Mucosa of rectum (tissue), 2 donors: ENCODE measurements around the gene PLXNA4.

Source experiments
- H3K27ac ChIP-seq, 2 donors: one replicate each; pipeline ENCODE4 v1.7.0; 2013; ENCODE audit warnings: inconsistent platforms in 2 of 2, low read depth in 2 of 2, low read length in 2 of 2
- H3K27me3 ChIP-seq, 2 donors: one replicate each; pipeline ENCODE4 v1.7.0; 2013; ENCODE audit warnings: low read length in 2 of 2; ENCODE audit not compliant: control insufficient read depth in 2 of 2, insufficient read depth in 2 of 2
- H3K36me3 ChIP-seq, 2 donors: one replicate each; pipeline ENCODE4 v1.7.0; 2013; ENCODE audit warnings: low read length in 2 of 2; ENCODE audit not compliant: control insufficient read depth in 2 of 2, insufficient read depth in 2 of 2
- H3K4me1 ChIP-seq, 2 donors: one replicate each; pipeline ENCODE4 v1.7.0; 2013; ENCODE audit warnings: low read length in 2 of 2, mild to moderate bottlenecking in 1 of 2; ENCODE audit not compliant: control insufficient read depth in 2 of 2, insufficient read depth in 2 of 2
- H3K4me3 ChIP-seq, 2 donors: one replicate each; pipeline ENCODE4 v1.7.0; 2013; ENCODE audit warnings: low read length in 2 of 2
- H3K9ac ChIP-seq, 2 donors: one replicate each; pipeline ENCODE4 v1.7.0; 2013; ENCODE audit warnings: low read length in 2 of 2, low read depth in 1 of 2, mild to moderate bottlenecking in 1 of 2
- H3K9me3 ChIP-seq, 2 donors: one replicate each; pipeline ENCODE4 v1.7.0; 2013; ENCODE audit warnings: low read length in 2 of 2; ENCODE audit not compliant: control insufficient read depth in 2 of 2
- donor health status: healthy.
- donor health status: Normal muscosa, but diverticular disease.

PLXNA4 gene

DNA sequence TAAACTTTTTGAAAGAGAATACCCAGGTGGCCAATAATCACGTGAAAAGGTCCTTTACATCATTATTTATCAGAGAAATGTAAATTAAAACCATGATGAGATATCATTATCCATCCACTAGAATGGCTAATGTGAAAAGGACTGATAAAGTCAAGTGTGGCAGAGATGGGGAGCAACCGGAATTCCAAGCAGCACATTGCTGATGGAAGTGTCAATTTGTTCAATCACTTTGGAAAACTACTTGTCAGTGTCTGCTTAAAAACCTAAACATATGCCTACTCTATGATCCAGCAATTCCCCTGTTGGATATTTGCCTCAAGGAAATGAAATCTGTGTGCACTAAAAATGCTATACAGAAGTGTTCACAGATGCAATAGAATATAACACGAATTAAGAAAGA, 465.6 kb downstream of the PLXNA4 start:
- Histone ChIP-seq H3K9ac (no peak overlapping the region), H3K27ac (no peak overlapping the region), H3K36me3 (no peaks in the 10 kb centered on the region), H3K4me3 (no peak overlapping the region), H3K4me1 (no peaks in the 10 kb centered on the region), H3K9me3 (no peaks in the 10 kb centered on the region), H3K27me3 (peaks cover 0 to 2% of the 10 kb centered on the region in 2 donors)

GRCh38 chr7:132109769-132110168, 466.5 kb downstream of the PLXNA4 start:
- Histone ChIP-seq H3K36me3 (no peaks in the 10 kb centered on the region), H3K27me3 (peaks cover 0 to 2% of the 10 kb centered on the region in 2 donors), H3K4me3 (no peak overlapping the region), H3K9me3 (no peaks in the 10 kb centered on the region), H3K4me1 (no peaks in the 10 kb centered on the region), H3K27ac (no peak overlapping the region), H3K9ac (no peak overlapping the region)

DNA sequence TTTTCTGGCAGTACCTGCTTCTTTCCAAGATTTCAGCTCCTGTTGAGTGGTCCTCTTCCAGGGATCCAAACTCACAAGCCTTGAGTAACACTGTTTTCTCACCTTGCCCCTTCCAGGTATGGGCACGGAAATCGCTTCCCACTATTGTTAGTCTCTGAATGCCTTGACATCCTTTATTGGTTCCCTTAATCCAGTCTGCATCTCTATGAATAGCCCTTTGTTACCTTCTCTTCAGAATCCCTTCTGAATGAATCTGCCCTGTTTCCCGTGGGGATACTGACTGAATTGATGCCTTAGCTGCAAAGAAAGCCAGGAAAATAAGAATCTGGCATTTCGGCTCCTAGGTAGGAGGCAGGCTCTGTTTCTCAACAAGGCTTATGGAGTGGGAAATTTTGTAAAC, 467.7 kb downstream of the PLXNA4 start:
- Histone ChIP-seq H3K27ac (no peak overlapping the region), H3K27me3 (peaks cover 0 to 2% of the 10 kb centered on the region in 2 donors), H3K36me3 (no peaks in the 10 kb centered on the region), H3K9ac (no peak overlapping the region), H3K4me1 (peaks cover 6% of the 10 kb centered on the region in 2 donors), H3K4me3 (no peak overlapping the region), H3K9me3 (no peaks in the 10 kb centered on the region)

GRCh38 chr7:132106491-132106890, 469.8 kb downstream of the PLXNA4 start:
- no peak overlapping the region for H3K9ac ChIP-seq
- no peaks in the 10 kb centered on the region for H3K36me3 ChIP-seq
- H3K4me1 ChIP-seq: peaks cover 6 to 13% of the 10 kb centered on the region in 2 donors
- no peaks in the 10 kb centered on the region for H3K9me3 ChIP-seq
- H3K27ac ChIP-seq: no peak overlapping the region
- no peak overlapping the region for H3K4me3 ChIP-seq
- peaks cover 0 to 2% of the 10 kb centered on the region in 2 donors for H3K27me3 ChIP-seq

DNA sequence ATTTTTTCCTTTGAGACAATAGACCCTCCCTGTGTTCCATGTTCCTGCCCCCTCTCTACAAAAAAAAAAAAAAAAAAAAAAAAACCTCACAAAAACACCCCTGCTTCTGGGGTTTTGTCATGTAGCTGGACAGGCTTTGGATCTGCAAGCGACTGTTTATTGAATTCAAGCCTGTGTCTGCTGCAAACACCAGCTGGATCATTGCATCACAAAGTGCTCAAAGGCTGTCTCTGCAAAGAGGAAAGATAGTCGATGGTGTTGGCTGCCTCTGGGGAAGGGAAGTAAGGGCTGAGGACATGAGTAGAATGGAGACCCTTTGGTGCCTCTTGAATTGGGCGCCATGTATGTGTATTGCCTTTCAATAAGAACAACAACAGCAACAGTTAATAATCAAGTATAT, 471.2 kb downstream of the PLXNA4 start:
- no peak overlapping the region for H3K4me3 ChIP-seq
- H3K27me3 ChIP-seq: peaks cover 0 to 2% of the 10 kb centered on the region in 2 donors
- no peak overlapping the region for H3K9ac ChIP-seq
- H3K9me3 ChIP-seq: no peaks in the 10 kb centered on the region
- H3K4me1 ChIP-seq: peaks cover 6 to 13% of the 10 kb centered on the region in 2 donors
- H3K27ac ChIP-seq: no peak overlapping the region
- no peaks in the 10 kb centered on the region for H3K36me3 ChIP-seq

DNA sequence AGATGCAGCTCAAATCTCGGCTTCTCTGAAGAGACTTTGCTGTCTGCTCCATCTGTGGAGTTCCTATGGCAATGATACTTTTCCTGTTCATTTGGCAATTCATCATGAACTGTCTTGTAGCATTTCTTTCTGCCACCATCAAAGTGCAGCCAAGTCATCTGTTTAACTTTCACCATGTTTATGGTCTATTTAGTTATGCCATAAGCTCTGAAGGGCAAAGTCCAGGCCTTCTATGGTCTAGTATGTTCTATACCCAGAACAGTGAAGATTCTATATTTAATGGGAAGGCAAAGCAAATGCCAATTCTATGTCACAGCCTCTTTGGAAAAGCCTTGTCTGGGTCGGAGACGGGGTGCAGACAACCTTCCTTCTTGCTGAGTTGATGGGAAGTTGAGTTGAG, 472.6 kb downstream of the PLXNA4 start:
- Histone ChIP-seq H3K9me3 (no peaks in the 10 kb centered on the region), H3K27ac (no peak overlapping the region), H3K9ac (no peak overlapping the region), H3K27me3 (peaks cover 0 to 2% of the 10 kb centered on the region in 2 donors), H3K36me3 (no peaks in the 10 kb centered on the region), H3K4me3 (no peak overlapping the region), H3K4me1 (peaks cover 6 to 13% of the 10 kb centered on the region in 2 donors)

GRCh38 chr7:132102942-132103341, 473.3 kb downstream of the PLXNA4 start:
- peaks cover 0 to 2% of the 10 kb centered on the region in 2 donors for H3K27me3 ChIP-seq
- H3K4me1 ChIP-seq: peaks cover 6 to 13% of the 10 kb centered on the region in 2 donors
- no peak overlapping the region for H3K27ac ChIP-seq
- H3K9me3 ChIP-seq: no peaks in the 10 kb centered on the region
- no peaks in the 10 kb centered on the region for H3K36me3 ChIP-seq
- H3K9ac ChIP-seq: no peak overlapping the region
- H3K4me3 ChIP-seq: no peak overlapping the region

- no peak overlapping the region for H3K27ac ChIP-seq
- H3K36me3 ChIP-seq: no peaks in the 10 kb centered on the region
- peaks cover 0 to 4% of the 10 kb centered on the region in 2 donors for H3K27me3 ChIP-seq
- no peaks in the 10 kb centered on the region for H3K9me3 ChIP-seq
- no peak overlapping the region for H3K4me3 ChIP-seq
- no peak overlapping the region for H3K9ac ChIP-seq
- H3K4me1 ChIP-seq: peaks cover 6 to 13% of the 10 kb centered on the region in 2 donors
Measured at GRCh38 chr7:132102391-132102790, 473.9 kb downstream of the PLXNA4 start.

DNA sequence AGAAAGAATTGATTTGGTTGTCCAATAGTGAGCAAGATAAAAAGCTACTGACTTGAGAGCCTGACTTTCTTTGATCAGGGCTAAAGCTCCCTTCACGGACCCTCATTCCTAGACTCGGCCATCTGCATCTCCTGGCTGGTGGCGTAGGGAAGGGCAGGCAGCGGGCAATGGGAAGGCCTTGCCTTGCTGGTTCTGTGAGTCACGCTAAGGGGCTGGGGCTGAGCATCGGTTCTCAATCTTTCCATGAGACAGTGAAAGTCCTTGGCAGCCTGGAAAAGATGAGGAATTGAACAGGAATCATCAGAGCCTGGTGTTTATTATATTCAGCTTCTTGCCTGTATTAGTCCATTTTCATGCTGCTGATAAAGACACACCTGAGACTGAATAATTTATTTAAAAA, 475.3 kb downstream of the PLXNA4 start:
- H3K9me3 ChIP-seq: no peaks in the 10 kb centered on the region
- no peak overlapping the region for H3K27ac ChIP-seq
- no peaks in the 10 kb centered on the region for H3K36me3 ChIP-seq
- H3K9ac ChIP-seq: no peak overlapping the region
- H3K4me1 ChIP-seq: peaks cover 6 to 13% of the 10 kb centered on the region in 2 donors
- peaks cover 0 to 2% of the 10 kb centered on the region in 2 donors for H3K27me3 ChIP-seq
- no peak overlapping the region for H3K4me3 ChIP-seq

DNA sequence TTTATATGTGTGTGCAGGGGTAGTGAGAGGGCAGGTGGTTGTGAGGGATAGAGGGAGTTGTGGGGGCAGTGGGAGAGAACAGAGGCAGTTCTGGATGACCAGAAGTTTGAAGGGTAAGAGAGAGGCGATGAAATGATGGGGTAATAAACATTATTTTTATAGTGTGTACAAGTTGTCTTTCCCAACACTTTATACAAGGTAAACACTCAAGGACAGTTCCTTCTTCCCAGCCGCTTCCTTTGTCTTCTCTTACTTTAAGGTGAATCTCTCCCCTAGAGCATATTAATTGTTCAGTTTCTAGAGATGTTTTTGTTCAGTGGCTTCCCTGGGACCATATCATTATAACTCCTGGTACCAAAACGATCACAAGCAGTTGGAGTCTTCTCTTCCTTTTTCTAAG, 475.8 kb downstream of the PLXNA4 start:
- Histone ChIP-seq H3K27ac (no peak overlapping the region), H3K27me3 (peaks cover 0 to 2% of the 10 kb centered on the region in 2 donors), H3K9me3 (no peaks in the 10 kb centered on the region), H3K4me1 (peaks cover 6 to 13% of the 10 kb centered on the region in 2 donors), H3K9ac (no peak overlapping the region), H3K36me3 (no peaks in the 10 kb centered on the region), H3K4me3 (no peak overlapping the region)

GRCh38 chr7:132099163-132099562, 477.1 kb downstream of the PLXNA4 start:
- Histone ChIP-seq H3K4me3 (no peak overlapping the region), H3K4me1 (peaks cover 5 to 11% of the 10 kb centered on the region in 2 donors), H3K9me3 (no peaks in the 10 kb centered on the region), H3K27ac (no peak overlapping the region), H3K36me3 (no peaks in the 10 kb centered on the region), H3K9ac (no peak overlapping the region), H3K27me3 (peaks cover 0 to 2% of the 10 kb centered on the region in 2 donors)
